RWPE1 (cell line): ENCODE data around the gene ACCS.

Source experiments
- CTCF ChIA-PET: fragments of 350-600 bp; sonication (Branson Sonifier 250); formaldehyde crosslinking; extraction: SDS; loops from one replicate; lab custom pipeline; 2021; lab: Yijun Ruan, JAX
- POLR2A ChIA-PET: fragments of 400-600 bp; formaldehyde crosslinking; extraction: SDS; loops from one replicate; lab custom pipeline; 2020; ENCODE audit warnings: antibody characterized with exemption; ENCODE audit not compliant: low non-redundant PET; lab: Yijun Ruan, JAX
- DNase-seq: peaks from one replicate; pipeline ENCODE4 v3.0.0; 2012; ENCODE audit warnings: low spot score
- H3K27ac ChIP-seq: fragments of 450-650 bp; 2 replicates; pipeline ENCODE4 v1.5.1; 2017
- TF ChIP-seq, protein P1 (sequence below): fragments of 450-650 bp; conservative IDR thresholded peaks from 2 replicates; pipeline ENCODE4 v1.5.1; 2017; ENCODE audit warnings: low read depth, mild to moderate bottlenecking

ACCS gene

DNA sequence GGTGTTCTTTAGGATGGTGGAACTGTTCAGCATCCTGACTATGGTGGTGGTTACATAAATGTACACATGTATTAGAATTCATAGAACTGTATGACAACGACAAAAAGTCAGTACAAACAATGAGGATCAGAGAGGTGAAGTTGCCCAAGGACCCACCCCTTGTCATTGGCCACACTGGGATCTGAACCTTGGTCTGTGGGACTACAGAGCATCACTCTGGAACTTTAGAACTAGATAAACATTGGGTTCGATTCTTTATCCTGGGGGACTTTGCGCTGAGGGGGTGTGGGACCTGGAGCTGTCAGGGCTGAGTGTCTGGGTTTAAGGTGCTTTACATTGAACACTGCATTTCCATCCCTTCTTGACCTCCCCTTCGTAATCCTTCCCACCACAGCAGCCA lies 16.6 kb downstream of the ACCS start:
- DNase-seq = no peak
- ChIA-PET CTCF (interaction anchor here (0.9 kb wide), 1 partner anchor 13 kb away, joined by 3 read pairs; the partner anchor contains the start of gene EXT2), POLR2A (no interaction called here)
- H3K27ac ChIP-seq = no peak overlapping the region
- TF ChIP-seq, protein P1, sequence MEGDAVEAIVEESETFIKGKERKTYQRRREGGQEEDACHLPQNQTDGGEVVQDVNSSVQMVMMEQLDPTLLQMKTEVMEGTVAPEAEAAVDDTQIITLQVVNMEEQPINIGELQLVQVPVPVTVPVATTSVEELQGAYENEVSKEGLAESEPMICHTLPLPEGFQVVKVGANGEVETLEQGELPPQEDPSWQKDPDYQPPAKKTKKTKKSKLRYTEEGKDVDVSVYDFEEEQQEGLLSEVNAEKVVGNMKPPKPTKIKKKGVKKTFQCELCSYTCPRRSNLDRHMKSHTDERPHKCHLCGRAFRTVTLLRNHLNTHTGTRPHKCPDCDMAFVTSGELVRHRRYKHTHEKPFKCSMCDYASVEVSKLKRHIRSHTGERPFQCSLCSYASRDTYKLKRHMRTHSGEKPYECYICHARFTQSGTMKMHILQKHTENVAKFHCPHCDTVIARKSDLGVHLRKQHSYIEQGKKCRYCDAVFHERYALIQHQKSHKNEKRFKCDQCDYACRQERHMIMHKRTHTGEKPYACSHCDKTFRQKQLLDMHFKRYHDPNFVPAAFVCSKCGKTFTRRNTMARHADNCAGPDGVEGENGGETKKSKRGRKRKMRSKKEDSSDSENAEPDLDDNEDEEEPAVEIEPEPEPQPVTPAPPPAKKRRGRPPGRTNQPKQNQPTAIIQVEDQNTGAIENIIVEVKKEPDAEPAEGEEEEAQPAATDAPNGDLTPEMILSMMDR = no peak

DNA sequence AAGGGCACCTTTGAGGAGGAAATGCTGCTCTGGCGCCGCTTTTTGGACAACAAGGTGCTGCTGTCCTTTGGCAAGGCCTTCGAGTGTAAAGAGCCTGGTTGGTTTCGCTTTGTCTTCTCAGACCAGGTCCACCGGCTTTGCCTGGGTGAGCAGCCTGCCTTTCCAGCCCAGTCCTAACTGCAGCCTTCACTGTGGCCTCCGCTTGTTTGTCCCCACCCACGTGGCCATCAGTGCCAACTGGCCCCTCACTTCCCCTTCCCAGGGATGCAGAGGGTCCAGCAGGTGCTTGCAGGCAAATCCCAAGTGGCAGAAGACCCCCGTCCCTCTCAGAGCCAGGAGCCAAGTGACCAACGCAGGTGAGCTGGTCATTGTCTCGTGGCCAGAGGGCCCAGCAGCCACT lies 17.4 kb downstream of the ACCS start:
- CTCF ChIA-PET = interaction anchor here (0.5 kb wide), 1 partner anchor 339 kb away, joined by 3 read pairs; no protein-coding TSS in a partner anchor
- TF ChIP-seq, protein P1 = no peak
- no peak for DNase-seq
- POLR2A ChIA-PET = no interaction called here
- H3K27ac ChIP-seq = no peak overlapping the region

DNA sequence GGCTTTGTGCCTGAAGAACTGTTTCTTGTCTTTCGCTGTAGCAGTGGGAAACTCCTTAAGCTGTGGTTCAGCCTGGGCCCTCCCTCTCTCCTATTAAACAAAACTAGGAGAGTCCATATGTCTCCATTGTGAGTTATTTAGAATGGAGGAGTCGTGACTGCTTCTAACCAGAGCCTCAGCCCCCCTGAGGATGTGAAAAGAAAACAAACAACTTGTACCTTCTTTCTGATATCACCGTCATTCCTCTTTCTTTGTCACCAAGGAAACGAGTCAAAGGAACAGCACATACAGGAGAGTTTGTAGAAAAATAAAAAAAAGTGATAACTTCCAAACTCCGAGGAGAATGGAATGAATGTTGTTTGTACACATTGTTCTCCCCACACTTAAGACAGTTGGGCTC lies 17.8 kb downstream of the ACCS start:
- DNase-seq = no peak
- ChIA-PET CTCF (no interaction called here), POLR2A (no interaction called here)
- TF ChIP-seq, protein P1 = no peak
- no peak overlapping the region for H3K27ac ChIP-seq

GRCh38 chr11:44085330-44085729 lies 19.3 kb downstream of the ACCS start:
- POLR2A ChIA-PET = no interaction called here
- CTCF ChIA-PET = interaction anchor here (0.8 to 1.3 kb wide), 2 partner anchors 9 to 19 kb away, joined by 3 to 8 read pairs; no protein-coding TSS in a partner anchor
- DNase-seq = no peak

DNA sequence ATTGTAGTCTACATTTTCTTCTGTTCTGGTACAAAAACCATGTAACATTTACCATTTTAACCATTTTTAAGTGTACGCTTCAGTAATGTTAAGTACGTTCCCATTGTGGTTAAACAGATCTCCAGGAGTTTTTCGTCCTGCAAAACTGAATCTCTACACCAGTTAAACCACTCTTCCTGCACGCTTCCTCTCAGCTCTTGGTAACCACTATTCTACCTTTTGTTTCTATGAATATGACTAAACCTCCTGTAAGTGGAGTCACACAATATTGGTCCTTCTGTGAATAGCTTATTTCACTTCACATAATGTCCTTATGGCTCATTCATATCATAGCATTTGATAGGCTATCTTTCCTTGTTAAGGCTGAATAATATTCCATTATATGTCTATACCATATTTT lies 22.3 kb downstream of the ACCS start:
- H3K27ac ChIP-seq = no peak overlapping the region
- ChIA-PET CTCF (no interaction called here), POLR2A (no interaction called here)
- TF ChIP-seq, protein P1 = no peak
- DNase-seq = no peak

More at GRCh38 chr11:44085330-44085729, 19.3 kb downstream of the ACCS start:
- H3K27ac ChIP-seq = no peak overlapping the region
- TF ChIP-seq, protein P1 = no peak

GRCh38 chr11:44088871-44089270 lies 22.8 kb downstream of the ACCS start:
- ChIA-PET CTCF (no interaction called here), POLR2A (no interaction called here)
- DNase-seq = no peak
- H3K27ac ChIP-seq = no peak overlapping the region
- TF ChIP-seq, protein P1 = no peak
